Activated naive CD4-positive, alpha-beta T cell (primary cell): ENCODE measurements around the gene PIP4K2C.
A peak's percentile ranks its signal among the peaks of the same experiment; 100 is the strongest.
"Not testable (repeated sequence)": the region's sequence is repeated elsewhere in the genome, so short reads cannot be mapped to it uniquely, and the experiment has no call there.

Experiments used
- DNase-seq, 4 experiments: peaks; one replicate each; lab custom pipeline; 2025; lab: John Stamatoyannopoulos, UW

The PIP4K2C gene

DNA sequence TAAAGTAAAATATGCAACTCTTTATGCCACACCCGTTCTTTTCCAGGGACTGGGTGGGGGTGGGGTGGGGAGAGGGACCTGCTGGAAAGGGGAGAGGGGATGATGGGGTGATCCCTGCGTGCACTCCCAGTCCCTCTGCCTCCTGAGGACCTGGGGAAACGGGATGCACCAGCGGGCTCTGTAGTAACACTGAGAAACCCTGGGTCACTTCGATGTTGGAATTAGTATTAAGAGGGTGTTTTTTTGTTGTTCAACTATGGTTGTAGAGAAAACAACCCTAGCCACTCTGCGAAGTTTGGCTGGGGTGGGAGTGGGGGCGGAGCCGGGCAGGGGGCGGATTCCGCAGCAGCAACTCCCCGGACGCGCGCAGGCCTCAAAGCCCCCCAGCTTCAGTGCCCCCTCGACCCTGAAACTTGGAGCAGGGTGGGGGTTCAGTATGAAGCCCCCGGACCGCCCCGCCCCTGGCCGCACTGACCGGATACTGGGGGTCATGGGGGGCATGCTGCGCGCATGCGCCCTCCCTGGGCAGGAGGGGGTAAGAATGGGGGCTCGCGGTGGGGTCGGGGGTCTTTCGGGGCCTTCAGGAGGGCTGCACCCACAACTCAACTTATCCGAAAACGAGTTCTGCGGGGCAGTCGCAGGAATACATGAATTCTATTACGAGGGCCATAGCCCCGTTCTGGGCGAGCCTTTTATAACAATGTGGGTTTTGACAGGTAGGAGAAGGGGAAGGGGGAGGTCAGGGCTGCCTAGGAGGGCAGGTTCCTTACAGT is 19.0 kb downstream of the PIP4K2C start:
- DNase-seq = no peak

DNA sequence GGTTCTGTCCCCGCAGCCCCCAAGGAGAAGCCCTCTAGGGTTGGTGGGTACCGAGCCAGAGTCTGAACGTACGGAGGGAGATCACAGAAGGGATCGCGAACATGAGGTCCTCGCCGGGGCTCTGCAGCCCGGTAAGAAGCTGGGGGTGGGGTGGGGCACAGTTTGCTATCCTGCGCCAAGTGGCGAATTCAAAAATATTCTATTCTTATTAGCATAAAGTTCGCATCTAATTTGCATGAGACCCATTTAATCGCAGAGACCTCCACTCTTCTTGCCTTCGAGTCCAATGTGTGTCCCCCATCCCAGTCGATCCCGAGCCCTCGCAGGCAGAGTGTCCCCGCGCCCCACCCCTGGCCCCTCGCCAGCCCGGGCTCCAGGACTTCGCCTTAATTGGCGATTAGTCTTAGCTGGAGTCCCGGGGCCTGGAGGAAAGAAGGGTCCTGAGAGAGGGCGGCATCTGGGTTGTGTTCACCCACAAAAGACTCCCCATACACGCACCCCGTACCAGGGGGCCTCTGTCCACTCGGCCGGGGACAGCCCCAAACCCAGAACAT is 19.6 kb downstream of the PIP4K2C start:
- DNase-seq = peak in 1 of 4 experiments; percentile 12

DNA sequence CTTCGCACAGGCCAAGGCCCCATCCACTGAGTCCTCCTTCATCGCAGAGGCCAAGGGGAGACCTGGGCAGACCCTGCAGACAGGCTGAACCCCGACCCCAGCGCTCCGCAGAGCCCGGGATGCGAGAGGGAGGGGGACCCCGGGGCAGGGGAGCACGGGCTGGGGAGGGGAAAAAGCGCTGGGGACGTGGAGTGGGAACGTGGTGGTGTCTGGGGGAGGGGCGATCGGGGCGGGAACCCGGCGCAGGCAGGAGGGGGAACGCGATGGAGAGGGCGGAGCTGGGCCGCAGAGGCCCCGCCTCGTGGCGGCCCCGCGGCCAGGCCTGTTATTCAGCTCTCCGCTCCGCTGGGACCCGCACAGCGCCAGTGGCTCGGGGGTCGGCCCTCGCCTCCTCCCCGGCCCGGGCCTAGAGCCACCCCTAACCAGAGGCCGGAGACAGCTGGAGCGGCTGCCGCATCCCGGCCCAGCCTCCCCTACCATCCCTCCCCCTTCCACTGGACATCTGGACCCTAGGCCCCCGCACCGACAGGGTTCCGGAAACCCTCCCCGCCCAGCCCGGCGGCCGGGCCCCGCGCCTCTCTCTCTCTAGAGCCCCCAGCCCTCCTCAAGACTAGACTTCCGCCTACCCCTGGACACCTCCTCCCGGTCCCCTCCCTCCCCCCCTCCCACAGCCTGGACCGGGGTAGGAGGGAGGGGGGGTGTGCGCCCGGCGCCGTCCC is 20.3 kb downstream of the PIP4K2C start, which contains the start of gene ARHGEF25:
Gene ARHGEF25, plus strand, starts transcription at position 328 of the 719 bp plus-strand sequence. CDS start 460 bp downstream, outside the sequence.
- DNase-seq = peak in 1 of 4 experiments; percentile 31

DNA sequence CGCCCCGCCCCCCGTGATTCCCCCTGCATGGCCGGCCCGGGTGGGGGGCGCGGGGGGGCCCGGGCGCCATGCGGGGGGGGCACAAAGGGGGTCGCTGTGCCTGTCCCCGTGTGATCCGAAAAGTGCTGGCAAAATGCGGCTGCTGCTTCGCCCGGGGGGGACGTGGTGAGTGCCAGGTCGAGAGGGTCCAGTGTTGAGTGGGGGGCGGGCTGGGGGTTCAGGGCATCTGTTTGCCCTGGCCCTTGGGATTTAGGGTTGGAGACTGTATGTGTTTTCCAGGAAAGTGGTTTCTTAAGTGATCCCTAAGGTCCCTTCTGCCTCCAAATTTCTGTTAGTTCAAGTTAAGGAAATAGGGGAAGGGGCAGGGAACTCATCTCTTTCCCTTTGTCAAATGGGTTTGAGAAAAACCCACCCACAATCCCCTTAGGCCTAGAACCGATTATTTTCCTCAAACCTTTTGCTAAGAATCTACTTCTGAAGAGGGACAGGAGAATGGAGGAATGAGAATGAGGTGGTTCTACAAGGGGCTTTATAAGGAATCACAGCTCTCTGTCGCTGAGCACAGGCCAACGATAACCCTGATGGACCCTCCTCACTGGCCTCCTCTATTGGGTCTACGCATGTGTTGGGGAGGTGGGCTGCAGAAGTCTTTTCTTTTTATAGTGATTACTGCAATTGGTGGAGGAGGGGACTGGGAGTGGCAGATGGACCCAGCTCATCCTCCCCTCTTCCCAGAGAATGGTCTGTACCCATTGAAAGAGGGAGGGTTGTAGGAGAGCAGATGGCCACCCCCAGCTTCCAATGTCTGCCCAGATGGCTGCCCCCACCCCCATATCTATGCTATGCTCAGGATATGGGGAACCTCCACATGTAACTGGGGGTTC is 21.1 kb downstream of the PIP4K2C start:
- no peak for DNase-seq

DNA sequence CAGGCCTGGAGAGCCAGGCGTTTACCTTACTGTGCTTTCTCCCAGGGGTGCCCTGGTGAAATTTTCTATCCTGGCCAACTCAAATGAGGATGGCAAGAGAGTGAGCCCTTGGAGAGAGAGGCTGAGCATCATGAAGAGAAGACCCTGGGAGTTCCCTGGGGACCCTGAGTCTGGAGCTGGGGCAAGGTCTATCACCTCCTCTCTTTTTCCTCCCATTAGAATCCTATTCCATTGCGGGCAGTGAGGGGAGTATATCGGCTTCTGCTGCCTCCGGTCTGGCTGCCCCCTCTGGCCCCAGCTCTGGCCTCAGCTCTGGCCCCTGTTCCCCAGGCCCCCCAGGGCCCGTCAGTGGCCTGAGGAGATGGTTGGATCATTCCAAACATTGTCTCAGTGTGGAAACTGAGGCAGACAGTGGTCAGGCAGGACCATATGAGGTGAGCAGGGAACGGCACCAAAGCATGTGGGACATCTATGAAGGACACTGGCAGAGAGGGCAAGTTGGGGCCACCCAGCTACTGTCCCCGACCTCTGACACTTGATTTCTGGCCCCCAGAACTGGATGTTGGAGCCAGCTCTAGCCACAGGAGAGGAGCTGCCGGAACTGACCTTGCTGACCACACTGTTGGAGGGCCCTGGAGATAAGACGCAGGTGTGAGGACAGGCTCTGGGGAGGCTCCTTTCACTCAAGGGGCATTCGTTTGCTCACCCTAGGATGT is 21.9 kb downstream of the PIP4K2C start:
- DNase-seq = no peak

DNA sequence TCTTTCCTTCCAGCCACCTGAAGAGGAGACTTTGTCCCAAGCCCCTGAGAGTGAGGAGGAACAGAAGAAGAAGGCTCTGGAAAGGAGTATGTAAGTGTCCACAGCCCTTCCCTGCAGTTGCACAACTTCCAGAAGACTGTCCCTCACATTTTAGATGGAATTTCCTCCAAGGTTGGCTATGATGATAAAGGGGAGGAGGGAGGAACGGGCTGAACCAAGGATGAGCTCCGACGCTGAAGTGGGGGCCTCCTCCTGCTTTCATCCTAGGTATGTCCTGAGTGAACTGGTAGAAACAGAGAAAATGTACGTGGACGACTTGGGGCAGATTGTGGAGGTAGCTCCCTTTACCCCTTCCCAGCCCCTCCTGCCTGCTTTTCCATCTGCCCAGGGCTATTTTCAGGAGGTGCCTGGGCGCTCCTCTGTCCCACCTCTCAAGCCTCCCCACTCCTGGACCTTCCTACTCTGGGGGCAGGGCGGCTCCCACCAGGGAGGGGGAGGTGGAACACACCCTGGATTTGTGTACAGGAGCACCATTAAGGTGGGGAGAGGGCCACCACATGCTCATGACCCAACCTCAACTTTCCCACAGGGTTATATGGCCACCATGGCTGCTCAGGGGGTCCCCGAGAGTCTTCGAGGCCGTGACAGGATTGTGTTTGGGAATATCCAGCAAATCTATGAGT is 22.6 kb downstream of the PIP4K2C start:
- no peak for DNase-seq

DNA sequence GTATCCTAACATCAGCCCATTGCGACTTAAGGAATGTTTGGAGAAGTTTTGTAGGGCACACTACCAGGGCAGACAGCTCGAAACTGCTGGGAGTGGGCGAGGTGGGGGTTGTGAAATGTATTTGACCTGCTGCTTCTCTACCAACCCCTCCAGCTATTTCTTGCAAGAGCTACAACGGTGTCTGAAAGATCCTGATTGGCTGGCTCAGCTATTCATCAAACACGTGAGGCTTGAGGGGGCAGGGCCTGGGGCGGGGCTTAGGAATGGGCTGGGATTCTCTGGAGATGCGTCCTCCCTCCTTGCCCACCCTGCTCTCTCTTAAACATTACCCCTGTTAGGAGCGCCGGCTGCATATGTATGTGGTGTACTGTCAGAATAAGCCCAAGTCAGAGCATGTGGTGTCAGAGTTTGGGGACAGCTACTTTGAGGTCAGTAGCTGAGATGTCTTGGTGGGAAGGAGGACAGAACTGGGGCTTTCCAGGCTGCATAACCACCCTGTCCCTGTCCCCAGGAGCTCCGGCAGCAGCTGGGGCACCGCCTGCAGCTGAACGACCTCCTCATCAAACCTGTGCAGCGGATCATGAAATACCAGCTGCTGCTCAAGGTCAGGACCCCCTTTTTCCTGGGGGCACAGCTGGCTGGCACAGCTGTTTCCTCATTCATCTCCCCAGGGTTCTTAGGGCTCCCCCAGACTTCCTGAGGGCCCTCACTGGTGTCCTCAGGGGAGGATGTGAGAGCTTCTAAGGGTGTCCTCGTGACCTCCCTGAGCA is 23.4 kb downstream of the PIP4K2C start:
- no peak for DNase-seq

DNA sequence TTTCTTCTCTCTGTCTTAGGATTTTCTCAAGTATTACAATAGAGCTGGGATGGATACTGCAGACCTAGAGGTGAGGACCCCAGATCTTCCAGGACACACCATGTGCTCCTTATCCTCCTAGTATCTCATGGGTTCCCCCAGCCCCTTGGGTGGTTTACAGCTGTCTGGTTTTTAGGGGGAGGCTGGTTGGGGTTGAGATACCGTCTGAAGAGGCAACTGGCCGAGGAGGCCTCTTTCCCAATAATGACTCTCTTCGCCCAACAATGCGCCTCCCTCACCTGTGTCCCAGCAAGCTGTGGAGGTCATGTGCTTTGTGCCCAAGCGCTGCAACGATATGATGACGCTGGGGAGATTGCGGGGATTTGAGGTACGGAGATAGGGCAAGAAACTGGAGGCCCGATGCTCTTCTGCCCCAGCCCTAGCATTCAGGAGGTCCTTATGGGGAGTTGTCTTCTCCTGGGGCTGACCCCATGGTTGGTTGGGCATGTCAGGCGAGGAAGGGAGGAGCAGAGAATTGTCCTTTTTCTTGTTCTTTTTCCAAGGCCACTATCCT is 24.0 kb downstream of the PIP4K2C start:
- no peak for DNase-seq

DNA sequence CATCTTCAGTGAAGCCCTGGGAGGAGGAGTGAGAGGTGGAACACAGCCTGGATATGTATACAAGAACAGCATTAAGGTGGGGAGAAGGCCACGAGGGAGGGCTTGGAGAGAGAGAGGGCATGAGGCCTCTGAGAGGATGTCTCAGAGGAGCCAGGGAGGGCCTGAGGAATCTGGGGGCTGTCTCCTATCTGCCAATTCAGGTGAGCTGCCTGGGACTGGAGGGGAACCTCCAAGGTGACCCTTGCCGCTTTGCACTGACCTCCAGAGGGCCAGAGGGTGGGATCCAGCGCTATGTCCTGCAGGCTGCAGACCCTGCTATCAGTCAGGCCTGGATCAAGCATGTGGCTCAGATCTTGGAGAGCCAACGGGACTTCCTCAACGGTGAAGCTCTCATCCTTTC is 24.6 kb downstream of the PIP4K2C start:
- DNase-seq = no peak

DNA sequence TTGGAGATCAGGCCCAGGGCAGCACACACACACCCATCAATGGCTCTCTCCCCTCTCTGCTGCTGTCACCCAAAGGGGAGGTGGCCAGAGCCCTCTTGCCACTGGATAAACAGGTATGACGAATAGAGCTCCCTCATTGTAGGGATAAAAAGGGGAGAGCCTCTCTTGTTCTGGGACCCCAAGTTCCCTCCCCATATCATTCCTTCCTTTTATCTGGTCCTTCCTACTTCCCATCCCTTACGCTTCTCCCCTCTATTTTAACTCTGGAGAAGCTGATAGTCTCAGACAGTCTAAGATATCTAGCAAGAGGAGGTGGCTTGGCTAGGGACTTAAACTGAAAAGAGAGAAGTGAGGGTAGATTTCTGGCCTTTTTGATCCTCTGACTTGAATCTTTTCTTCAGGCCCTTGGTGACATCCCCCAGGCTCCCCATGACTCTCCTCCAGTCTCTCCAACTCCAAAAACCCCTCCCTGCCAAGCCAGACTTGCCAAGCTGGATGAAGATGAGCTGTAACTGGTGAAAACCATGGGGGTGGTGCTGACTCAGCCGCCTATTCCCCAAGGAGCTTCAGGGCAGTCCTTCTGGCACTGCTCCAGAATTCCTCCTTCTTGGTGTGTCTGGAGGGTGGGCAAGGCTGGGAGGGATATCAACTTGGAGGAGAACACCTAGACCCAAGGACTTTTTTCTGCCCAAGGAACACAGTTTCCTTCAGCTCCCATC is 25.6 kb downstream of the PIP4K2C start:
- DNase-seq = no peak

DNA sequence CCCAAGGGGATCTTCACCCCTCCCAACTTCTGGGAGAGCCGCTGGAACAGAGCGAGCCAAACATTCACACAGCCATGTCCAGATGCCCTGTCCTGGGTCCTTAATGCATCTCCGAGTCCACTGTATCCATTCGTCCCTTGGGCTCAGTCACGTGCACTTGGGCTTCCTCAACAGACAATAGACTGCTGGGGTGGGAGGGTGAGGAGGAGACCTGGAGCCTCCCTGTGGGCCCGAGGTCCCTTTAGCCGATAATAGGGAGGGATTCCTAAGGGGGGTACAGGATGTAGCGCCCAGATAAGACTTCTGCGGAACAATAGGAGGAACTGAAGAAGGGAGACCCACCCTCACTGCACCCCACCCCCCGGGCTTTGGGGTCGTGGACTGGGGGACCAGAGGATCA is 26.9 kb downstream of the PIP4K2C start:
- no peak for DNase-seq

DNA sequence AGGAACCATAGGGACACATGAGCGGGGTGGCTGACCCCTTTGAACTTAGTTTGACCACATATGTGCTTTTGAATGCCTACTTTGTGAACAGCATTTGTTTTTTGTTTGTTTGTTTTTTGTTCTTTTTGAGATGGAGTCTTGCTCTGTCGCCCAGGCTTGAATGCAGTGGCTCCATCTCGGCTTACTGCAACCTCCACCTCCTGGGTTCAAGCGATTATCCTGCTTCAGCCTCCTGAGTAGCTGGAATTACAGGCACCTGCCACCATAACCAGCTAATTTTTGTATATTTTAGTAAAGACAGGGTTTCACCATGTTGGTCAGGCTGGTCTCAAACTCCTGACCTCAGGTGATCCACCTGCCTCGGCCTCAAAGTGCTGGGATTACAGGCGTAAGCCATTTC is 27.4 kb downstream of the PIP4K2C start:
- DNase-seq = not testable (repeated sequence)

DNA sequence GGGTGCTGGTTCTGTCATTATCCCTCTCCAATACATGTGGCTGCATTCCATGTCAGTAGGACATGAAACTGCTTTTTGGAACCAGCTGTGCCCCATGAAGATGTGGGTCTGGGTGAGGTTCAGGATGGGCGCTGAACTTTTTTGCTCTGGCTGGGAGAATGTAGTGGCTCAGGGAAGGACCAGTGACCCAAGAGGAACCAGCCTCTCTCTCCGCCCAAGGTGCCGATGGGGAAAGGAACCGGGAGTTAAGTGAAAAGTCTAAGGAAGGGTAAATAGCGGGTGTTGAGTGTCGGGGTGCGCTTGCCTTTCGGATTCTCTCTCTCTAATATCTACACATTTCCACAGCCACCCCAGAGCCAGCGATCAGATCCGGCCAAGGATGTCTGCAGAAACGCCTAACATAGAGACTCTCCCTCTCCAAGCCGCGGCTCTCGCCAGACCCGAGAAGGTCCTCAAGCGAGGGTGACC is 28.0 kb downstream of the PIP4K2C start:
- no peak for DNase-seq

DNA sequence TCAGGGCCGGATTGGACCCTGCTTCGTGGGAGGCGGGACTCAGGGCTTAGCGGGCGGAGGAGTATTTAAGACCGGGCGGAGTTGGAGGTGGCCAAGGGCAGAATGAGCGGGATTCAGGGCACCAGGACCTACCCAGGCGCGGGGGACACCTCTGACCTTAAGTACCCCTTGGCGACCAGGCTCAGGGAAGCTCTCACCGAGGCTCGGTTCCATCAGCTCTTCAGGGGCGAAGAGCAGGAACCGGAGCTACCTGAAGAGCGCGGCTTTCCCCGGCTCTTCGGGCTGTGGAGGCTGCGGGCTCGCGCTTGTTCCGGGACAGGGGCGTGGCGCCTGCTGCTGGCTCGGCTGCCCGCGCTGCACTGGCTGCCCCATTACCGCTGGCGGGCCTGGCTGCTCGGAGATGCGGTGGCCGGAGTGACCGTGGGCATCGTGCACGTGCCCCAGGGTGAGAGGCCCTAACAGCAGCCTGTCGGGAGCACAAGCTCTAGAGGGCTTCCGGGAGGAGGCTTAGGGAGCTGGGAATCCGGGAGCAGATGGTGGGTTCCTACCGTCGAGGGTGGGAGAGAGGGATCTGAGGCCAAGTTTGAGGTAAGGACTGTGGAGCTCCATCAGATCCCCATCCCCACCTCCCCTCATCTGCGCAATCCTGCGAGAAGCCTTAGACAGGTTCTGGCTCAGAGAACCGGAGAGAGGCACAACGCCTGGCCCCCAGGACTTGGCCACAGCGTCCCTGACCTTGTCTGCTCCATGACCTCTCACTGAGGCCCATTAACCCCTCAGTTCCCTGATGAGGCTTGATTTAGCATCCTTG is 28.6 kb downstream of the PIP4K2C start:
- no peak for DNase-seq

DNA sequence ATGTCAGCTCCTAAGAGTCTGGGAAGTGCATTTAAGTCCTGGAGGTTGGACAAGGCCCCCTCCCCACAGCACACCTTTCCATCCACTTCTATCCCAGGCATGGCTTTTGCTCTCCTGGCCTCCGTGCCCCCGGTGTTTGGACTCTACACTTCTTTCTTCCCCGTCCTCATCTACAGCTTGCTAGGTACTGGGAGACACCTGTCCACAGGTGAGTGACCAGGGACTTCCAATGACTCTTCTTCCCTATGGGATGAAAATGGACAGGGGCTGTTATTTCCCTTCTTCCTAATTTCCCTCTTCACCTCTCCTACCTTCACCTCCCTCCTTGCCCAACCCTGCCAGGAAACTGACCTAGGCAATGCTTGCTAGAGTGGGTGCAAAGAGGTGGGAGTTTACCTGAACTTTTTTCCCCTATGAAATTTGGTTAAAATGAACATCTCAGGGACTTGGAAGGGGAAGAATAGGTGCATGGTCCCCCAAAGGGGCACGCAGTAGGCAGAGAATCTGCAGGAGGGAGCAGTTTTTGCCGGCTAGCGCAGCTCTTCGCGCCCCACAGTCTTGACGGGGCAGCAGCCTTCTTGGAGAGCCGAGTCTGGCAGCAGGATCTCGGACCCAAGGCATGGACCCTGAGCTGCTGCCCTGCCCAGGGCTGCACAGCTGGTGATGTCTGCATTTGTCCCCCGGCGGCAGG is 29.4 kb downstream of the PIP4K2C start:
- no peak for DNase-seq

DNA sequence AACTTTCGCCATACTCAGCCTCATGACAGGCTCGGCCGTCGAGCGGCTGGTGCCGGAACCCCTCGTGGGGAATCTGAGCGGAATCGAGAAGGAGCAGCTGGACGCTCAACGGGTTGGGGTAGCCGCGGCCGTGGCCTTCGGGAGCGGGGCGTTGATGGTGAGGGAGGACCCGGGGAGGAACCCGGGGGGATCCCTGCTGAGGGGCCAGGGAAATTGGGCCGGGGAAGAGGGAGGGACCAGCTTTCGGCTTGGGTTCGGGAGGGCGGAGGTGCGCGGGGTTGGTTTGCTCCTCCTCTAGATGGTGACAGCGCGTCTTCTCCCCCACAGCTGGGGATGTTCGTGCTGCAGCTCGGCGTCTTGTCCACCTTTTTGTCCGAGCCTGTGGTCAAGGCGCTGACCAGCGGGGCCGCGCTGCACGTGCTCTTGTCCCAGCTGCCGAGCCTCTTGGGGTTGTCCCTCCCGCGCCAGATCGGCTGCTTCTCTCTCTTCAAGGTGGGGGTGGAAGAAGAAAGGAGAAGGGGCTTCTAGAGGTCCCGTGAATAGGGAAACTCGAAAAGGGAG is 30.0 kb downstream of the PIP4K2C start:
- DNase-seq = no peak
